ENCODE results near the gene IL17C.

Gene IL17C

GRCh38 chr16:88610909-88611812 is 27.2 kb upstream of the IL17C start:
- DNase-seq: no peak

- DNase-seq: peak; percentile 1
Observed at GRCh38 chr16:88613293-88613692, 25.1 kb upstream of the IL17C start.

GRCh38 chr16:88613911-88614817 is 24.2 kb upstream of the IL17C start:
- no peak for DNase-seq

GRCh38 chr16:88614818-88615580 is 23.4 kb upstream of the IL17C start:
- peak; percentile 33 for DNase-seq

DNA sequence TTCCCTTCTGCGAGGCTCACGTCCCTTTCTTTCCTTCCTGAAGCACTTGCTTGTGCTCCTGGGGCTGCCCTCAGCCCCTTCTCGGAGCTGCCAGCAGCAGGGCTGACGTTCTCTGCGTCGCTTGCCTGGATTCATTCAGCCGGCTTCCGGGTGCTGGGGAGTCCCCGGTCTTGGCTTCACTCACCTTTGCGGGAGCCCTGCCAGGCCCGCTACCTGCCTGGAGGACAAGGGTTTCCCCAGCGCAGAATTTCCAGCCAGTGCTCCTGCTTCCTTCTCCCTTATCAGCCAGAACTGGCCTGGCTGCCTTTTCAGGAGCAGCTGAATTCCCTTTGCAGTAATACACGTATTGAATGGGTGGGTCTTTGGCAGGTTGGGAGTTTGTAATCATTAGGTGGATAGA is 22.1 kb upstream of the IL17C start:
- no peak for DNase-seq

GRCh38 chr16:88616736-88617135 is 21.6 kb upstream of the IL17C start:
- DNase-seq: no peak

GRCh38 chr16:88617268-88618031 is 20.9 kb upstream of the IL17C start:
- DNase-seq: no peak

- DNase-seq: no peak
Observed at GRCh38 chr16:88618182-88618955, 20.0 kb upstream of the IL17C start.

DNA sequence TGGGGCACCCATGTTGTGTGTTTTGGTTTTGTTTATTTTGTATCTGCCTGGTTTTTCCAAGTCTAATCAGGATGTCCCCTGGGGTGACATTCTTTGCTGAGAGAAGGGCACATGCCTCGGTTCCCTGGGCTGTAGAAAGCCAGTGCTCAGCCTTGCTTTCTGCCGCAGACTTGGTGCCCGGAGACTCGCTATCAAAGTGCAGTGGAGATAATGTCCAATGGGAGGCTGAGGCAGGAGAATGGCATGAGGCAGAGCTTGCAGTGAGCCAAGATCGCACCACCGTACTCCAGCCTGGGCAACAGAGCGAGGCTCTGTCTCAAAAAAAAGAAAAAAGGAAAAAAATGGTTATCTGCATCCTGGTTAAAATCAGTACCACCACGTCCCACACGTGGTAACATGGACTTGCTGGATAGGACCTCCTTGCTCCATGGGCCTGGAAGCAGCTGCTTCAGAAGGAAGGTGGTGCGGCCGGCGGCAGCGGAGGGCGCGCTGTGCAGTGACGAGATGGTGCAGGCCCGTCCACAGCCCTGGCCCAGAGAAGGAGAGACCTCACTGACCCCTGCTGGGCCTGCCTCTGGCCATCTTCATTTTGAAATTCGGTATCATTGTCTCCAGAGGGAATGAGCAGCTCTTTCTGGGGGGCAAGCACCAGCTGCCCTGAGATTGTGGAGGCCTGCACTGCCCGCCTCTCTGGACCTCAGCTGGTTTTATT is 19.3 kb upstream of the IL17C start:
- no peak for DNase-seq

DNA sequence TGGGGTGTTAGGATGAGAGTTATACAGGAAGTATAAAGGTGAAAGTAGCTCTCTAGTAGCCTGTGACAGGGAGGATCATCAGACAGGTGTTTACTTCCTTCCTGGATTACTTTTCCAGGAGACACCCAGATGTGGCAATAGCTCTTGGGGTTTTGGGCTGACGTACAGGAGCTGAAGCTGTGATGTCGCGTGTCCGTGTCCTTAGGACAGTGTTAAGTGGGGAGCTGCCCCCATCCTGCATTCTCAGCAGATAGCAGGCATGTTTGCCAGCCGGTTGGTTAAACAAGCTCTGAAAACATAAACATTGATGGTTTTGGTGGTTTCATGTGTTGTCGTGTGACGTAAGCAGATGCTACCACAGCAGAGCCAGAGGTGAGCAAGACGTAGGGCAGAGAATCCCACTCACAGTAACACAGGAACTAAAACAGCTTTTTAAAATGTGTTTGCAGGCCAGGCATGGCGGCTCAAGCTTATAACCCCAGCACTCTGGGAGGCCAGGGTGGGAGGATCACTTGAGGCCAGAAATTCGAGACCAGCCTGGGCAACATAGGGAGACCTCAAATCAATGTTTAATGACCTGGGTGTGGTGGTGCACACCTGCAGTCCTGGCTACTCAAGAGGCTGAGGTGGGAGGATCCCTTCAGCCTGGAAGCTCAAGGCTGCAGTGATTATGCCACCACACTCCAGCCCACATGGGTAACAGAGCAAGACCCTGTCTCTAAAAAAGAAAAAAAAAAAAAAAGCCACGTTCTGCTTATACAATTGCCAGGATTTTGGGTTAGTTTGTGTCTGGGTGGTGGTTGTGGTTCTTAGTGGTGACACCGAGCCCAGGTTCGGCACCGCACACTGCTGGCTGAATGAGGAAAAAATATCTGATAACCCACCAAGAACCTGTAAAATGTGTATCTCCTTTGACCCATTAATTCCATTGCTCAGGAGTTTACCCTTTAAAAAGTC is 18.2 kb upstream of the IL17C start:
- DNase-seq: no peak

DNA sequence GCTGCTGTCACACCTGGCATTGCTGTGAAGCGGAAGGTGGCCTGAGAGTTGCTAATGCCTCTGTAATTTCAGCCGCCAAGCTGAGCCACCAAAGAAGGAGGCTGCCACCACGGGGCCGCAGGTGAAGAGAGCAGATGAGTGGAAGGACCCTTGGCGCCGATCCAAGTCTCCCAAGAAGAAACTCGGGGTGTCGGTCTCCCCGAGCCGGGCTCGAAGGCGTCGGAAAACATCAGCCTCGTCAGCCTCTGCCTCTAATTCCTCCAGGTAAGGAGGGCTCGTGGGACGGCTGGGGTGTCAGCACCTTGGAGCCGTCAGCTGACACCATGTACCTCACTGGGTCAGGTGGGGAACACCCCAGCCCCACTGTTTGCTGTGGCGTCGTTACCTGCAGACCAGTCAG is 16.2 kb upstream of the IL17C start:
- no peak for DNase-seq

DNA sequence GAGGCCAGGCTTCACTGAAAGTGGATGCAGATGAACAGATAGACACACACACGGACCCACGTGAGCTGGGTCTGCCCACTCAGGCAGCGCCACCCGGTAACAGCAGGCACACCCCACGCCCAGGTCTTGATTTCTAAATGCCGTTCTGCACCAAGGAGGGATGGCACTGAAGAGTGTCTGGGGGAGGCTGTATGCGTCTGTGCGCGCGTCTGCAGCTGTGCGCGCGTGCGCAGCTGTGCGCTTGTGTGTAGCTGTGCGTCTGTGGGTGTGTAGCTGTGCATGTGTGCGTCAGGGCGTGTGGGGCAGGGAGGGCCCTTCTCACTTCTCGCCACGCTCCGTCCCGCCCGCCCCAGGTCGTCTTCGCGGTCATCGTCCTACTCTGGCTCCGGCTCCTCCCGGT is 15.5 kb upstream of the IL17C start:
- DNase-seq: no peak

DNA sequence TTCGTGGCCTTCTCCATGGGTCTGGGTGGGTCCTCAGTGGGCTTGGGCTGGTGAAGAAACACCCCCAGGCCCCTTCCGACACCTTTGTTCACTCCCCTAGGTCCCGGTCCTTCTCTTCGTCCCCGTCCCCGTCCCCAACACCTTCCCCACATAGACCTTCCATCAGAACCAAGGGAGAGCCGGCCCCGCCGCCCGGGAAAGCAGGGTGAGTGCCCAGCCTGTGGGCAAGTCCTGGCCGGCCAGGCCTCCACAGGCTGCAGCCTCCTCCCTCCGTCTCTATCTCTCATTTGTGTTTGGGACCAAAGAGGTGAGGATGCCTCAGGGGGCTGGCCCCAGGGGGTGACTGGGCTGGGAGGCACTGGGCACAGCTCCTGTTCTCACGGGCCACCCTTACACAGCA is 14.5 kb upstream of the IL17C start:
- no peak for DNase-seq

DNA sequence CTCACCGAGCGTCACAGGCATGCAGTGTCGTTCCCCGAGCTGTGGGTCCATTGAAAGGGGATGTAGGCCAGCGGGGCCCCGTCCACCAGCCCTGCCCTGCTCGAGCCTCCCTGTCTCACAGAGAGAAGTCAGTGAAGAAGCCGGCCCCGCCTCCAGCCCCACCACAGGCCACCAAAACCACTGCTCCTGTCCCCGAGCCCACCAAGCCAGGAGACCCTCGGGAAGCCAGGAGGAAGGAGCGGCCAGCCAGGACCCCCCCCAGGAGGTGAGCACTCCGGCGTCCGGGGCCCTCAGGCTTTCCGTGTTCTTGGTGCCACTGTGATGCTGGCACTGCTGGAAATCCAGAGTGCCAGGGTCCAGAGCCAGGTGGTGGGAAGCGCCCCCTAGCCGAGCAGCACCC is 13.9 kb upstream of the IL17C start:
- no peak for DNase-seq

DNA sequence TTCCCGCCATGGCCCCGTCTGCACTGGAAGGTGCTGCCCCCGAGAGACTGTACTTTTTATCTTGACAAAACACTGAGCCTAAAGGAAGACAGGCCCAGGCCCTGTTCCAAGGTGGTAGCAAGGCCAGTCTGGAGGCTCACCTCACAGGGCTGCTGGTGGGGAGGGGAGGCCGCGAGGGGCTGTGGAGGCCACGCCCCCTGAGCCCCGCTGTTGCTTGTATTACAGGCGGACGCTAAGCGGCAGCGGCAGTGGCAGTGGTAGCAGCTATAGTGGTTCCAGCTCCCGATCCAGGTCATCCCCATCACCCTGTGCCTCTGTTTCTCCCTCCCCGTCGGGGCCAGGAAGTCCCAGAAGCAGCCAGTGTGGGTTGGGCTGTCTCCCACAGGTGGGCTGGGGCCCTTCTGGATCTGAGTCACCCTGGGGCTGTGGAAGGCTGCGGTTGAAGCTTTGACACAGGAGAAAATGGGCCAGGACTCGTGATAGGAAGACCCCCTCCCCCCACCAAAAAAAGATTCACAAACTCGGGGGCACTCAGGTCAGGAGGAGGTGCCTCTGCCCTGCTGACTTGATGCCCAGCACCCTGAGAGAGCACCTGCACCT is 13.3 kb upstream of the IL17C start:
- DNase-seq: peak; percentile 5

DNA sequence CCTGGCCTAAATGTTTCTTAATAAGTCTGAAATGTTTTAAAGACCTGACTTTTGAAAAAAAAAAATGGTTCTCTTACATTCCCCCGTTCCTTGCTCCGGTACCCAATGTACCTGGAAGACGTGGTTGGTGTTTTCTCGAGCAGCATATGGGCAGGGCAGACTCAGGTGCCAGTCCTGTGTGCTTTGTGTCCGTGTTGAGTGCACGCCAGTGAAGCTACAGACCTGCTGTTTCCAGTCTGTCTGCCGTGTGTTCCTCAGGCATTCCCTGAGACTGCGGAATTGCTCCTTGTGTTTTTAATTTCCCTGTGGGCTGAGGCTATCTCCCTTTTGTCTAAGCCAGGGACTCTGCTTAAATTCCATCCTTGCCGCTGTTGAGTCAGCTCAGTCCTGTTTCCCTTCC is 11.7 kb upstream of the IL17C start:
- no peak for DNase-seq

DNA sequence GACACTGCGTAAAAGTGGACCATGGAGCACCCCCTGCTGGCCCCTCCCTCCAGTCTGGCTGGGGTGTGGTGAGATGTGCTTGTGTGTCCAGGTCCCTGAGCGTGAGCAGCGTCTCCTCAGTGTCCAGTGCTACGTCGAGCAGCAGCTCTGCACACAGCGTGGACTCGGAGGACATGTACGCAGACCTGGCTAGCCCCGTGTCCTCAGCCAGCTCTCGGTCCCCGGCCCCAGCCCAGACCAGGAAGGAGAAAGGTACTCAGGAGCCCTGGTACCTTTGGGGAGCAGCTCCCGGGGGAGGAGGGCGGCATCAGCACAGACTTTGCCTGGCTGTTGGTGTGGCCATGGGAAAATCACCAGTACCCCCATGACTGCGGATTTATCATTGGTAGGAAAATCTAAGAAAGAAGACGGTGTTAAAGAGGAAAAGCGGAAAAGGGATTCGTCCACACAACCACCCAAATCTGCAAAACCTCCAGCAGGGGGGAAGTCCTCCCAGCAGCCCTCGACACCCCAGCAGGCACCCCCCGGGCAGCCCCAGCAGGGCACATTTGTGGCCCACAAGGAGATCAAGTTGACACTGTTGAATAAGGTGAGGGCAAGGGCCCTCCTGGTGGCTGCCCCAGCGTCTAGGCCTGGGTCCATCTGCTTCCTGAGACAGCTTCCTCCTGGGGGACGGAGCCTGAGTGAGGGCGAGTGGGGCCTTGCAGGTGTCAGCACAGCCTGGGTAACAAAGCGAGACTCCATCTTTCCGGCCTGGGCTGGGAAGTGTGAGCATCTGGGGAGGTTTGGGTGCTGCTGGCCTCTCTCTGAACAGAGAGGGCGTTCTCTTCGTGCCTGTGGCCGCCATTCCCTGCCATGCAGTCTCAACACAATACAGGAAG is 10.6 kb upstream of the IL17C start:
- no peak for DNase-seq

DNA sequence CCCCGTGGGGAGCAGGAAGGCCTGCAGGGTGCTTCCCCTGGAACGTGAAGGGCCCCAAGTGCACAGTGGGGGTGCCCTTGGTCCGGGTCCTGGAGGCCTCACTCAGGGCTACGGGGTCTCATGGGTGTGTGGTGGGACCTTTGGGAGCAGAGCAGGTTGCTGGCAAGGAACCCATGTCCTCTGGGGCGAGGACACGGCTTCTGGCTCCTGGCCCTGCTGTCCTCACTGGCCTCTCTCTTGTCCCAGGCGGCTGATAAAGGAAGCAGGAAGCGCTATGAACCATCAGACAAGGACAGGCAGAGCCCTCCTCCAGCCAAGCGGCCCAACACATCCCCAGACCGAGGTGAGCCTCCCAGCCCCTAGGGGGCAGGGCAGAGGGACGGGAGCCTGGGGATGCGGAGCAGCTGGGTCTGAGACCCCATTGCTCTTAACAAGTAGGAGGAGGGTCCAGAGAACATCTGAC is 9.8 kb upstream of the IL17C start:
- peak; percentile 79 for DNase-seq

Data from NCI-H82 (cell line).